ENCODE measurements around the gene KIFC1. TPM values are rescaled to one million over a fixed set of nuclear protein-coding genes. Genes with fewer than 3 reads are reported as not detected.

The KIFC1 gene
- total RNA-seq, 2 experiments from 2014 or later = 1.2 to 1.6 TPM

DNA sequence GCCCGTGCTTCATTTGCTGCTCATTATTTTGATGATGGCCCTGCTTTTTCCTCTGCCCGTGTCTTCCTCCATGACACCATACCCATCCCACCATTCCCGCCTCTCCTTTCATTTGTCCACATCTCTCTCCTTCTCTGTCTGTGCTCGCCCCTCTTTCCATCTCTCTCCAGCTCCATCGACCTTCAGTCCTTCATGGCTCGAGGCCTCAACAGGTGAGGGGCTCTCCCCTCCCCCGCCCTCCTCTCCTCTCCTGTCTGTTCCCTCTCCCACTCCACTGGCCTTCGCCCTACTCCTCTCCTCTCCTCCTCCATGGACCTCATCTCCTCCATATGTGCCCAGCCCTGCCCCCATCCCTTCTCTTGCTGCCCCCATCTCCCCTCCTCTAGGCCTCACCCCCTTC lies 50.7 kb downstream of the KIFC1 start:
- CTCF ChIA-PET = no interaction called here
- Histone ChIP-seq H3K27ac (ENCODE audit: low read depth in 1 of 2, low read length in 2 of 2) (no peak overlapping the region), H3K36me3 (ENCODE audit: insufficient read depth, low read length) (peaks cover 74% of the 10 kb centered on the region), H3K9me3 (ENCODE audit: control insufficient read depth in 1 of 2, insufficient read depth in 1 of 2, low read length in 2 of 2) (no peaks in the 10 kb centered on the region), H3K27me3 (ENCODE audit: control insufficient read depth in 1 of 2, insufficient read depth in 2 of 2, low read length in 2 of 2) (no peaks in the 10 kb centered on the region), H3K4me1 (ENCODE audit: insufficient read depth, low read length) (peaks cover 3% of the 10 kb centered on the region), H3K4me3 (ENCODE audit: low read length) (no peak overlapping the region)
- POLR2A ChIA-PET = interaction anchor here (2.2 kb wide), 1 partner anchor 12 kb away, joined by 6 read pairs; no protein-coding TSS in a partner anchor
- ATAC-seq (ENCODE audit: poor library complexity) = no peak
- Mint-ChIP-seq H3K4me1 (ENCODE audit: low read depth) (no peaks in the 10 kb centered on the region), H3K27ac (no peak overlapping the region), H3K4me3 (no peak overlapping the region), H3K36me3 (ENCODE audit: low read depth) (peaks cover 80% of the 10 kb centered on the region), H3K9me3 (no peaks in the 10 kb centered on the region), H3K27me3 (no peaks in the 10 kb centered on the region)
- DNase-seq = no peak
- TF ChIP-seq, protein P1, sequence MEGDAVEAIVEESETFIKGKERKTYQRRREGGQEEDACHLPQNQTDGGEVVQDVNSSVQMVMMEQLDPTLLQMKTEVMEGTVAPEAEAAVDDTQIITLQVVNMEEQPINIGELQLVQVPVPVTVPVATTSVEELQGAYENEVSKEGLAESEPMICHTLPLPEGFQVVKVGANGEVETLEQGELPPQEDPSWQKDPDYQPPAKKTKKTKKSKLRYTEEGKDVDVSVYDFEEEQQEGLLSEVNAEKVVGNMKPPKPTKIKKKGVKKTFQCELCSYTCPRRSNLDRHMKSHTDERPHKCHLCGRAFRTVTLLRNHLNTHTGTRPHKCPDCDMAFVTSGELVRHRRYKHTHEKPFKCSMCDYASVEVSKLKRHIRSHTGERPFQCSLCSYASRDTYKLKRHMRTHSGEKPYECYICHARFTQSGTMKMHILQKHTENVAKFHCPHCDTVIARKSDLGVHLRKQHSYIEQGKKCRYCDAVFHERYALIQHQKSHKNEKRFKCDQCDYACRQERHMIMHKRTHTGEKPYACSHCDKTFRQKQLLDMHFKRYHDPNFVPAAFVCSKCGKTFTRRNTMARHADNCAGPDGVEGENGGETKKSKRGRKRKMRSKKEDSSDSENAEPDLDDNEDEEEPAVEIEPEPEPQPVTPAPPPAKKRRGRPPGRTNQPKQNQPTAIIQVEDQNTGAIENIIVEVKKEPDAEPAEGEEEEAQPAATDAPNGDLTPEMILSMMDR (IDR thresholded peaks at IDR 0.05) = no peak
- intact Hi-C loops (cut with DNase I, micrococcal nuclease) = no loop called here

DNA sequence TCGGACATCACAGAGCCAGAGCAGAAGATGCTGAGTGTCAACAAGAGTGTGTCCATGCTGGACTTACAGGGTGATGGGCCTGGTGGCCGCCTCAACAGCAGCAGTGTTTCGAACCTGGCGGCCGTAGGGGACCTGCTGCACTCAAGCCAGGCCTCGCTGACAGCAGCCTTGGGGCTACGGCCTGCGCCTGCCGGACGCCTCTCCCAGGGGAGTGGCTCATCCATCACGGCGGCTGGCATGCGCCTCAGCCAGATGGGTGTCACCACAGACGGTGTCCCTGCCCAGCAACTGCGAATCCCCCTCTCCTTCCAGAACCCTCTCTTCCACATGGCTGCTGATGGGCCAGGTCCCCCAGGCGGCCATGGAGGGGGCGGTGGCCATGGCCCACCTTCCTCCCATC lies 51.4 kb downstream of the KIFC1 start:
- POLR2A ChIA-PET = interaction anchor here (2.2 kb wide), 1 partner anchor 13 kb away, joined by 6 read pairs; no protein-coding TSS in a partner anchor
- Mint-ChIP-seq H3K9me3 (no peaks in the 10 kb centered on the region), H3K36me3 (ENCODE audit: low read depth) (peaks cover 83% of the 10 kb centered on the region), H3K4me3 (no peak overlapping the region), H3K4me1 (ENCODE audit: low read depth) (no peaks in the 10 kb centered on the region), H3K27me3 (no peaks in the 10 kb centered on the region), H3K27ac (no peak overlapping the region)
- Histone ChIP-seq H3K9me3 (ENCODE audit: control insufficient read depth in 1 of 2, insufficient read depth in 1 of 2, low read length in 2 of 2) (no peaks in the 10 kb centered on the region), H3K36me3 (ENCODE audit: insufficient read depth, low read length) (peaks cover 76% of the 10 kb centered on the region), H3K4me3 (ENCODE audit: low read length) (no peak overlapping the region), H3K4me1 (ENCODE audit: insufficient read depth, low read length) (peaks cover 3% of the 10 kb centered on the region), H3K27ac (ENCODE audit: low read depth in 1 of 2, low read length in 2 of 2) (no peak overlapping the region), H3K27me3 (ENCODE audit: control insufficient read depth in 1 of 2, insufficient read depth in 2 of 2, low read length in 2 of 2) (no peaks in the 10 kb centered on the region)
- no peak for DNase-seq
- TF ChIP-seq, protein P1 (IDR thresholded peaks at IDR 0.05) = no peak
- intact Hi-C loops (cut with DNase I, micrococcal nuclease) = no loop called here
- ATAC-seq (ENCODE audit: poor library complexity) = no peak
- CTCF ChIA-PET = no interaction called here

DNA sequence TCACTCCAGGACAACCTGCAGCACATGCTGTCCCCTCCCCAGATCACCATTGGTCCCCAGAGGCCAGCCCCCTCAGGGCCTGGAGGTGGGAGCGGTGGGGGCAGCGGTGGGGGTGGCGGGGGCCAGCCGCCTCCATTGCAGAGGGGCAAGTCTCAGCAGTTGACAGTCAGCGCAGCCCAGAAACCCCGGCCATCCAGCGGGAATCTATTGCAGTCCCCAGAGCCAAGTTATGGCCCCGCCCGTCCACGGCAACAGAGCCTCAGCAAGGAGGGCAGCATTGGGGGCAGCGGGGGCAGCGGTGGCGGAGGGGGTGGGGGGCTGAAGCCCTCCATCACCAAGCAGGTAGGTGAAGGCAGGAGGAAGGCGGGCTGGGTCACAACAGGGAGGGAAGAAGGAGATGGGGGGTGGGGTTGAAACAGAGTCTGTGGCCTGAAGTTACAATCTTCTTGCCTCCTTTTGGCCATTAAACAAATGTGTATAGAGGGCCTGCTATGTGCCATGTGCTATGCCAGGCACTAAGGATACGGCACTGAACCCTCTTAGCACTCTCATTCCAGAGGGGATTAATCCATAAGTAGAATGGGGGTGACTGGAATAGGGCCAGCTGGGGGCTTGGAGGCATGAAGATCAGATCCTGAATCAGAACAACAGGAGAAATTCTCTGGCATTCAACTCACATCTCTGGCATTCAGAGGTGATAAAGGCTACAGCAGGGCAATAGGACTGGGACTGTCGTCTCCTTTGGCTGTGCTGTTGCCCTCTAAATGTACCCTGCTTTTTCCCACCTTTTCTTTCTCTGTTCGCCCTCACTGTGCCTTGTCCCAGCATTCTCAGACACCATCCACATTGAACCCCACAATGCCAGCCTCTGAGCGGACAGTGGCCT lies 52.2 kb downstream of the KIFC1 start:
- peaks cover 3% of the 10 kb centered on the region for H3K4me1 ChIP-seq (ENCODE audit: insufficient read depth, low read length)
- H3K36me3 Mint-ChIP-seq (ENCODE audit: low read depth) = peaks cover 83% of the 10 kb centered on the region
- no peak overlapping the region for H3K27ac Mint-ChIP-seq
- H3K4me1 Mint-ChIP-seq (ENCODE audit: low read depth) = no peaks in the 10 kb centered on the region
- H3K36me3 ChIP-seq (ENCODE audit: insufficient read depth, low read length) = peaks cover 74% of the 10 kb centered on the region
- TF ChIP-seq, protein P1 (IDR thresholded peaks at IDR 0.05) = no peak
- intact Hi-C loops (cut with DNase I, micrococcal nuclease) = no loop called here
- no peaks in the 10 kb centered on the region for H3K27me3 Mint-ChIP-seq
- H3K27ac ChIP-seq (ENCODE audit: low read depth in 1 of 2, low read length in 2 of 2) = no peak overlapping the region
- H3K9me3 Mint-ChIP-seq = no peaks in the 10 kb centered on the region
- no peak overlapping the region for H3K4me3 ChIP-seq (ENCODE audit: low read length)
- no peaks in the 10 kb centered on the region for H3K27me3 ChIP-seq (ENCODE audit: control insufficient read depth in 1 of 2, insufficient read depth in 2 of 2, low read length in 2 of 2)
- H3K9me3 ChIP-seq (ENCODE audit: control insufficient read depth in 1 of 2, insufficient read depth in 1 of 2, low read length in 2 of 2) = no peaks in the 10 kb centered on the region
- DNase-seq (no peak), ATAC-seq (ENCODE audit: poor library complexity) (no peak)
- no peak overlapping the region for H3K4me3 Mint-ChIP-seq
- ChIA-PET POLR2A (no interaction called here), CTCF (no interaction called here)
